ENCODE results near the gene TMEM235.

GRCh38 chr17:78185981-78186691 is 45.3 kb upstream of the TMEM235 start:
- no peak for TF ChIP-seq CTCF (conservative IDR thresholded peaks at IDR 0.05; ENCODE audit: low read length)
- no peak for TF ChIP-seq EZH2phosphoT487 (IDR thresholded peaks at IDR 0.05; ENCODE audit: borderline replicate concordance, low read depth, low read length)
